GM18502 (cell line): ENCODE data around the gene THSD8.
"Not testable (repeated sequence)": the region's sequence is repeated elsewhere in the genome, so short reads cannot be mapped to it uniquely, and the experiment has no call there.

Experiments
- ATAC-seq: cut with Tn5 transposase; IDR thresholded peaks from one replicate; pipeline ENCODE4 v1.9.1; 2021; ENCODE audit warnings: mild to moderate bottlenecking; ENCODE audit not compliant: unreplicated experiment, poor library complexity

THSD8 gene

GRCh38 chr19:12843999-12844732, 42.3 kb downstream of the THSD8 start:
- no peak for ATAC-seq

- ATAC-seq = not testable (repeated sequence)
These were observed 44.7 kb downstream of the THSD8 start for GRCh38 chr19:12846613-12847012.

GRCh38 chr19:12847159-12848139, 45.6 kb downstream of the THSD8 start:
- ATAC-seq = peak; percentile 61
